HepG2 (cell line): Measurements from ENCODE around the gene FAM43A. TPM values are rescaled to one million over a fixed set of nuclear protein-coding genes. Genes with fewer than 3 reads are reported as not detected.
A peak's percentile ranks its signal among the peaks of the same experiment; 100 is the strongest.

Source experiments
- ARNT ChIP-seq: fragments of 450-650 bp; IDR thresholded peaks from 2 replicates; pipeline ENCODE4 v1.6.1; 2017
- BCL3 ChIP-seq: sonication (generic); formaldehyde crosslinking; IDR thresholded peaks from 2 replicates; pipeline ENCODE4 v1.5.1; 2020; ENCODE audit warnings: mild to moderate bottlenecking, missing genetic modification reagents, moderate library complexity
- CTCF ChIP-seq: sonication (generic); formaldehyde crosslinking; IDR thresholded peaks from 2 replicates; pipeline ENCODE4 v1.5.0; 2020; ENCODE audit warnings: mild to moderate bottlenecking, missing genetic modification reagents, moderate library complexity
- EHMT2 ChIP-seq: fragments of 200-600 bp; sonication (generic); IDR thresholded peaks from 2 replicates; pipeline ENCODE4 v1.7.0; 2017; ENCODE audit warnings: antibody characterized with exemption, low read depth, low read length, borderline replicate concordance
- HDAC2 ChIP-seq: sonication (generic); formaldehyde crosslinking; IDR thresholded peaks from 2 replicates; pipeline ENCODE4 v1.4.0; 2020; ENCODE audit warnings: missing genetic modification reagents
- HES4 ChIP-seq: sonication (generic); formaldehyde crosslinking; IDR thresholded peaks from 2 replicates; pipeline ENCODE4 v1.9.0; 2021; ENCODE audit warnings: mild to moderate bottlenecking, missing genetic modification reagents, borderline replicate concordance
- HMGA1 ChIP-seq: sonication (generic); formaldehyde crosslinking; conservative IDR thresholded peaks from 2 replicates; pipeline ENCODE4 v1.4.0; 2020; ENCODE audit warnings: missing genetic modification reagents
- HNRNPL ChIP-seq: fragments of 200-400 bp; formaldehyde crosslinking; IDR thresholded peaks from 2 replicates; pipeline ENCODE4 v1.6.1; 2017; ENCODE audit warnings: mild to moderate bottlenecking, low read depth, low read length
- MNT ChIP-seq: fragments of 450-650 bp; IDR thresholded peaks from 2 replicates; pipeline ENCODE4 v1.6.1; 2016
- SOX5 ChIP-seq: IDR thresholded peaks from 2 replicates; pipeline ENCODE4 v1.6.1; 2016; ENCODE audit warnings: borderline replicate concordance
- SOX6 ChIP-seq, 2 experiments: fragments of 450-650 bp in 1 of 2; sonication (generic) in 1 of 2; formaldehyde crosslinking in 1 of 2; IDR thresholded peaks; 2 replicates each; pipeline versions ENCODE4 v1.4.0 to v1.6.1; 2017 to 2020; ENCODE audit warnings: antibody characterized with exemption in 1 of 2, mild to moderate bottlenecking in 1 of 2, missing genetic modification reagents in 1 of 2
- SP5 ChIP-seq: IDR thresholded peaks from 2 replicates; pipeline ENCODE4 v1.6.1; 2016; ENCODE audit warnings: low read depth, borderline replicate concordance
- TFDP1 ChIP-seq: IDR thresholded peaks from 2 replicates; pipeline ENCODE4 v1.6.1; 2016; ENCODE audit warnings: missing compliant biosample characterization, missing genetic modification reagents, borderline replicate concordance
- TOE1 ChIP-seq: sonication (generic); formaldehyde crosslinking; IDR thresholded peaks from 2 replicates; pipeline ENCODE4 v1.4.0; 2020; ENCODE audit warnings: mild to moderate bottlenecking, missing genetic modification reagents
- WIZ ChIP-seq: sonication (generic); formaldehyde crosslinking; IDR thresholded peaks from 2 replicates; pipeline ENCODE4 v1.5.1; 2020; ENCODE audit warnings: mild to moderate bottlenecking, missing genetic modification reagents
- ZBTB33 ChIP-seq: sonication (generic); formaldehyde crosslinking; IDR thresholded peaks from 2 replicates; pipeline ENCODE4 v1.4.0; 2020; ENCODE audit warnings: missing genetic modification reagents
- ZNF101 ChIP-seq: sonication (generic); formaldehyde crosslinking; IDR thresholded peaks from 2 replicates; pipeline ENCODE4 v1.4.0; 2020; ENCODE audit warnings: mild to moderate bottlenecking, low read depth, missing genetic modification reagents, borderline replicate concordance
- ZNF256 ChIP-seq: sonication (generic); formaldehyde crosslinking; conservative IDR thresholded peaks from 2 replicates; pipeline ENCODE4 v1.4.0; 2020; ENCODE audit warnings: missing genetic modification reagents
- ZNF446 ChIP-seq: sonication (generic); formaldehyde crosslinking; IDR thresholded peaks from 2 replicates; pipeline ENCODE4 v1.5.0; 2020; ENCODE audit warnings: mild to moderate bottlenecking, missing genetic modification reagents
- ZNF543 ChIP-seq: sonication (generic); formaldehyde crosslinking; IDR thresholded peaks from 2 replicates; pipeline ENCODE4 v1.4.0; 2020; ENCODE audit warnings: mild to moderate bottlenecking, missing genetic modification reagents
- ZNF576 ChIP-seq: sonication (generic); formaldehyde crosslinking; IDR thresholded peaks from 2 replicates; pipeline ENCODE4 v1.4.0; 2020; ENCODE audit warnings: mild to moderate bottlenecking, missing genetic modification reagents
- ZNF709 ChIP-seq: sonication (generic); formaldehyde crosslinking; IDR thresholded peaks from 2 replicates; pipeline ENCODE4 v1.5.0; 2020; ENCODE audit warnings: mild to moderate bottlenecking, missing genetic modification reagents
- polyA plus RNA-seq, 8 experiments: library from polyadenylated mRNA; depleted of rRNA in 3 of 8; stranded (reverse) in 7 of 8; unstranded in 1 of 8; fragments of >200 nt; fragmentation: Illumina TruSeq in 4 of 8; extraction: Trizol in 4 of 8; gene quantifications; 2 replicates each; pipeline versions ENCODE4 v1.2.1 to v1.2.3, GENCODE V29; 2011 to 2016; ENCODE audit warnings: low read depth in 4 of 8, missing spikeins in 1 of 8, mixed read lengths in 1 of 8; ENCODE audit not compliant: insufficient read depth in 1 of 8
- total RNA-seq, 5 experiments: library from RNA; depleted of rRNA; stranded (reverse); fragments of >200 nt; fragmentation: Illumina TruSeq; extraction: Trizol; gene quantifications; 2 replicates each; pipeline ENCODE4 v1.2.3, GENCODE V29; 2016; ENCODE audit warnings: low read depth in 1 of 5

Gene FAM43A
- total and polyA plus RNA-seq, 2 of the 13 experiments (the other 11 are each of a cell fraction or from before 2014, with no cell fraction given), result 0.91 to 1.8 TPM

- TF ChIP-seq BCL3 (CRISPR knock-in tag) (no peak), HES4 (no peak), HDAC2 (CRISPR knock-in tag) (peak; percentile 52; the same call in 1 of the 2 replicates), SOX5 (CRISPR knock-in tag) (peak; percentile 7; the same call in 1 of the 2 replicates), ZBTB33 (CRISPR knock-in tag) (peak; percentile 69), ARNT (no peak), ZNF101 (no peak), TOE1 (CRISPR knock-in tag) (no peak), WIZ (CRISPR knock-in tag) (no peak), ZNF709 (CRISPR knock-in tag) (no peak), EHMT2 (no peak), TFDP1 (CRISPR knock-in tag) (no peak), ZNF576 (CRISPR knock-in tag) (no peak; the same call in 1 of the 2 replicates), ZNF256 (CRISPR knock-in tag) (no peak), ZNF446 (CRISPR knock-in tag) (no peak), SP5 (CRISPR knock-in tag) (no peak), CTCF (CRISPR knock-in tag) (peak; percentile 96), ZNF543 (CRISPR knock-in tag) (no peak), SOX6 (IDR thresholded peaks at IDR 0.05) (no peak), SOX6 (CRISPR knock-in tag; IDR thresholded peaks at IDR 0.05) (peak; percentile 76), MNT (no peak), HNRNPL (no peak), HMGA1 (no peak)
Observed at GRCh38 chr3:194682694-194683310, 2.9 kb upstream of the FAM43A start (continued).
